Kidney tubule cell (primary cell): ENCODE measurements around the gene ANKRD52.
"Not testable (repeated sequence)": the region's sequence is repeated elsewhere in the genome, so short reads cannot be mapped to it uniquely, and the experiment has no call there.

Source experiments
- DNase-seq: peaks from one replicate; pipeline ENCODE4 v3.0.0-alpha.2; 2018; ENCODE audit warnings: low spot score

The ANKRD52 gene

DNA sequence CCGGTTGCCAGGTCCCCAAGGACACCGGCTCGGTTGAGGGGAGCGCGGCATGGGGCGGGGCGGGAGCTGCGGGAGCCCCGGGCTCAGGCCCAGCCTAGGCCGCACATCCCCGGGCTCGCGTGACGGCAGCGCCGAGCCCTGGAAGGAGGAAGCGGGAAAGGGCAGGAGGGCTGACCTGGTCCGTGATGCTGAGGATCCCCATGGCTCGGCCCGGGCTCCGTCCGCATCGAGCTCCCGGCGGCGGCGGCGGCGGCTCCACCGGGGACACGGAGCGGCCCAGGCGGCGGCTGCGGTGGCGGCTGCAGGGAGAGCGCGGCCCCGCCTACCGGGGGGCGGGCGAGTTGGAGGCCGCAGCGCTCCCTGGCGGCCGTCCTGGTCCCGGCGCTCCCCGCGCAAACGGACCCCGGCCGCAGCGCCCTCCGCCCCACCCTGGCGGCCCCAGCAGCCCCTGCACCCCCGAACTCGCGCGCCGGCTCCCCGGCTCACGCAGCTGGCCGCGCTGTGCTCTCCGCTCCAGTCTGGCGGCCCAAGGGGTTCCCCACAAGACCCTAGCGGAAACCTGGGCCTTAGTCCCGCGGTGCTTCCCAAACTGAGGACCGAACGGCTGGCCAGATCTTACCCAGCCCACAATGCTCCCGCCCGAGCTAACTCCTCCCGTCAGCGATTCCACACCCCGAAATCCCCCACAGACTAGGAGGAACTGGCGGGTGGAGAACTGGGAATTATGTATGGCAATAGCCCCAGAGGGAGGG, at the start of gene ANKRD52:
ANKRD52 (minus strand) TSS at position 317 of the 752 bp plus-strand sequence; CDS start at position 202, 115 bp downstream.
- peak; percentile 76 for DNase-seq

GRCh38 chr12:56307221-56307965, 49.2 kb upstream of the ANKRD52 start:
- no peak for DNase-seq

- no peak for DNase-seq
These were observed 46.8 kb upstream of the ANKRD52 start for GRCh38 chr12:56304872-56305590.

GRCh38 chr12:56304276-56304675, 46.1 kb upstream of the ANKRD52 start:
- DNase-seq: no peak

- DNase-seq: no peak
These were observed 42.7 kb upstream of the ANKRD52 start for GRCh38 chr12:56300644-56301464.

- DNase-seq: peak; percentile 98
These were observed 41.9 kb upstream of the ANKRD52 start, which contains the start of gene CS for GRCh38 chr12:56299853-56300643. Gene CS, minus strand, starts transcription at chr12:56300330. Its CDS starts 129 bp downstream, at chr12:56300201.

GRCh38 chr12:56299308-56299852, 41.2 kb upstream of the ANKRD52 start:
- peak; percentile 51 for DNase-seq

DNA sequence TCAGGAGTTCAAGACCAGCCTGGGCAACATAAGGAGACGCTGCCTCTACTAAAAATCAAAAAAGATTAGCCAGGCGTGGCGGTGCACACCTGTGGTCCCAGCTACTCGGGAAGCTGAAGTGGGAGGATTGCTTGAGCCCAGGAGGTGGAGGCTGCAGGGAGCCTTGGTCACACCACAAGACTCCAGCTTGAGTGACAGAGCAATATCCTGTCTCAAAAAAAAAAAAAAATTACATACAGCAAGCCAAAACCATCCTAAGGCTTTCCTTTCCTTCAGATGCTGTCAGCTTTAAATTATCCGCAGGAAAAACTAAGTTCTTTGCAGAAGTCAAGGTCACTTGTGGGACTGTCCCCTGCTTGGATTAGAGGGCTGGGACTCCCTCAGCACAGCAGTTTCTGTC, 40.6 kb upstream of the ANKRD52 start:
- DNase-seq: no peak

GRCh38 chr12:56297400-56297799, 39.2 kb upstream of the ANKRD52 start:
- DNase-seq: peak; percentile 3

- DNase-seq: no peak
These were observed 38.1 kb upstream of the ANKRD52 start for GRCh38 chr12:56296295-56296694.

DNA sequence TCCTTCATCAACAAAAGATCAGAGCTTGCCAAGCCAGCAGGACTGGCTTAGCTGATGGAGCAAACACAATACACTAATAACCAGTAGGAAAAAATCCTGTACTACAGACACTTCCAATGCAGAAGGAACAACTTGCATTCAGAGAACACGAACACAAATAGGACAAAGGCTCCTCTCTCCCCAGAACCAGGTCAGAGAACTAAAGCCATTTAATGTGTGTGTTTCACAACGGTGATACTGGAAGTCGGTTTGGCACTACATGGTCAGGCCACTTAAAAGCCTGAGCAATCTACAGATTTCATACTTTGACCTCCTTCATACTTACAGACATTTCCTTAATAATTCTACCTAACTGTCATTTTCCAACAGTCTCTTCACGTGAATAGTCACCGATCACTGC, 35.6 kb upstream of the ANKRD52 start:
- DNase-seq: no peak

DNA sequence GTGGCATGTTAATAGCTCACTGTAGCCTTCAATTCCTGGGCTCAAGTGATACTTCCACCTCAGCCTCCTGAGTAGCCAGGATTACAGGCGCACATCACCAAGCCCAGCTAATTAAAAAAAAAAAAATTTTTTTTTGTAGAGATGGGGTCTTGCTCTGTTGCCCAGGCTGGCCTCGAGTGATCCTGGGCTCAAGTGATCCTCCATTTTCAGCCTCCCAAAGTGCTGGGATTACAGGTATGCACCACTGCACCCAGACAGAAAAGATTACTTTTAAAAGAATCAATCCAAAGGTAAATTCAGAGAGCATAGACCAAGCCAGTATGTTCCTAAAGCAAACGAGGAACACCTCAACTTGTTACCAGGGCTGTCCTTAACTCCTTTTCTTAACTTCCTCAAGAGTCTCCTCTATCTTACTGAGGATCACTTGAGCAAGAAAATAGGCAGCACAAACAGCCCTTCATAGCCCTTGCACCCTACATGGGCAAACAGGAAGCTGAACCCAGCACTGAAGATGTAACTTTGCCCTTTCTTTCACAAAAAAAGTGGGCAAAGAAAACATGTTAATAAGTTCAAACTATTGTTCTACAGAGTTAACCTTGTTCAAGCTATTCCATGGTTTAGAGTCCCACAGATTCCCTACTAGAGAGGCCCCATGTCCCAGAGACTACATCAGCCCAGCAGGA, 30.7 kb upstream of the ANKRD52 start:
- DNase-seq: no peak

DNA sequence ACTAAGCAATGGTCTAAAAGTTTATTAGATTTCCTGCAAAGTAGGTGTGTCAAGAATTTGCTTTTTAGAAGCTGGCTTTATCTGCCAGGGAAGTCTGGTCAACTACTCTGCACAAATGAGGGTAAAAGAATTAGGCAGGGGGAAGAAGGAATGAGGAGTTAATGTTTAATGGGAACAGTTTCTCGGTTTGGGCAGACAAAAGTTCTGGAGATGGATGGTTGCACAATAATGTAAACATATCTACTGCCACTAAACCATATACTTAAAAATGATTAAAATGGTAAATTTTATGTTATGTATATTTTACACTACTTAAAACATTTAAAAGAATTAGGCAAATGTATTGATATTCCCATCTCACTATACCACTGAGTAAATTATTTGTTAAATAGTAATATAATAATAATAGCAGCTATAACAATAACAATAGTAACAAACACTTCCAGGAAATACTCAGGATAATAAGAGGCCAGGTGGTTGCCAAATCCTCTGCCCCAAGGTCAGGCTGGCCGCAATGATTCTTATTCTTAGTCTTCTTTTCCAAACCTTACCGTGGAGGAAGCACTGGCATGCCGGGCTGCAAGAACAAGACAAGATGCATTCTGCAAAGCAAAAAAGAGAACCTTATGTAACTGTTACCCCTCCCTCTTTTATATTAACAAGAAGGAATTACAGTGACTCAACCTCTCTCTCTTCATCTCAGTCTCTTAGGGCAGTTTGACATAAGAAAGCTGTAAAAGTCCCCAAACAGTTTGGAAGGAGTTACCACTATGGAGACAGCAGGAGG, 28.1 kb upstream of the ANKRD52 start:
- no peak for DNase-seq

DNA sequence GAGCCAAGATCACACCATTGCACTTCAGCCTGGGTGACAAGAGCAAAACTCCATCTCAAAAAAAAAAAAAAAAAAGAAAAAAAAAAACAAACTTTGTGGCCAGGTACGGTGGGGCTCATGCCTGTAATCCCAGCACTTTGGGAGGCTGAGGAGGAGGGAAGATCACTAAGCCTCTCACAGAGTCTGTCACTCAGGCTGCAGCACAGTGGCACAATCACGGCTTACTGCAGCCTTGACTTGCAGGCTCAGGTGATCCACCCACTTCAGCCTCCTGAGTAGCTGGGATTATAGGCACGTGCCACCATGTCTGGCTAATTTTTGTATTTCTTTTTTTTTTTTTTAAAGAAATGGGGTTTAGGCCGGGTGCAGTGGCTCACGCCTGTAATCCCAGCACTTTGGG, 26.1 kb upstream of the ANKRD52 start:
- not testable (repeated sequence) for DNase-seq

DNA sequence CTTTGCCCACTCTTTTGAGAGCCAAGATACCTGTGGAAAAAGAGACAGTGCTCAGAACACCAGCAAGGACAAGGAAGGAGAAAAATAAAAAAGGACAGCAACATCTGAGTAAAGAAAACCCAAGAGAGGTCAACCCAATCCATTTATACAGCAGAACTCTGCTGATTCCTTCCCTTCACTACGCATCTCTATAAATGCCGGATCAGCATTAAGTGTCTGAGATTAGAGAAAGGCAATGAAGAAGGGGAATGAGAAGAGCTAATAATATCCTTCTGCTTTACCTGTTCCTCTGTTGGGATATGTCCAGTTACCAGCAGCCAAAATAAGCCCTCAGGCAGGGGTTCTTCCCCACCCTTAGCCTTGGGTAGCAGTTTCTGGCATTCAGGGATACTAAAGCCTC, 24.4 kb upstream of the ANKRD52 start:
- no peak for DNase-seq

DNA sequence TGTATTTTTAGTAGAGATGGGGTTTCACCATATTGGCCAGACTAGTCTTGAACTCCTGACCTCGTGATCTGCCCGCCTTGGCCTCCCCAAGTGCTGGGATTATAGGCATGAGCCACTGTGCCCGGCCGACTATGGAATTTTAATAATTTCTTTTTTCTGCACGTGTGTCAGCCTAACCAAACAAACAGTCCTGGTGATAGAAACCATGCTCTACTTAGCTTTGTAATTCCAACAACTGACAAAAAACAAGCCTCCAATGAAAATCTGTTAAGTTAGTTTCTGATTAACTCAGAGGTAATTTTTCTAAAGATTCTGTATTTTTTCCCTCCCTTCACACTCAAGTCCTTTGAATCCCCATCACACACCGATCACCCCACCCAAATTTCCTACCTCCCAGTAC, 23.8 kb upstream of the ANKRD52 start:
- DNase-seq: no peak

DNA sequence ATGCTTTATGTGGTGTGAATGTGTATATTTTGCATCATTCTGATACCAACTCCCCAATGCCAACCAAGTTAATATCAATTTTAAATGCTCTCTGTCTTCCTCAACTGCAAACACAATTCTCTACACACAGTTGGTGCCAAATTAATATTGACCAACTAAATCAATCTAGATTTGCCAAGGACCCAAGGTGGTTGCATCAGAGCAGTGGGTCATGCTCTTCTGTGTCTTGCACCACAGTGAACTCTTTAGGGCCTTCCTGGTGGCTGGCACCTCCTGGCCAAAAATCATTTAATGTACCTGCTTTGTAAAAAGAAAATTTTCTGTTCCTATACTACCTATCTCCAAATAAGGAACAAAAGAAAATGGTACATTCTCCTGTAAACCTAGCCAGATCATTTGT, 22.7 kb upstream of the ANKRD52 start:
- no peak for DNase-seq

DNA sequence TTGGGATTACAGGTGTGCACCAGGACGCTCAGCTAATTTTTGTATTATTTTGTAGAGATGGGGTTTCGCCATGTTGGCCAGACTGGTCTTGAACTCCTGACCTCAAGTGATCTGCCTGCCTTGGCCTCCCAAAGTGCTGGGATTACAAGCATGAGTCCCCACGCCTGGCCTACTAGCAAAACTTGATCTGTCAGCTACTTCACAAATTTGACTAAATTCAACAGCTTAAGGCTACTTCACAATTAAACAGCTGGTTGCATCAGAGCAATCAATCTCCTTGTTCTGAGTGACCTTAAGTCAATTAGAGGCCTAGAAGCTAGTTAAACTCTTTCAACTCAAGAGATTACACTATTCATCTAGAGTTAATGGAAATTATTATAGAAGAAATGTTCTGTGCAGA, 20.7 kb upstream of the ANKRD52 start:
- no peak for DNase-seq

GRCh38 chr12:56274299-56274698, 16.1 kb upstream of the ANKRD52 start:
- no peak for DNase-seq
